AML-193 (cell line): ENCODE data around the gene UGT2A3.

Experiments used
- DNase-seq, 2 experiments: peaks; one replicate each; lab custom pipeline; 2025; lab: John Stamatoyannopoulos, UW

Gene UGT2A3

DNA sequence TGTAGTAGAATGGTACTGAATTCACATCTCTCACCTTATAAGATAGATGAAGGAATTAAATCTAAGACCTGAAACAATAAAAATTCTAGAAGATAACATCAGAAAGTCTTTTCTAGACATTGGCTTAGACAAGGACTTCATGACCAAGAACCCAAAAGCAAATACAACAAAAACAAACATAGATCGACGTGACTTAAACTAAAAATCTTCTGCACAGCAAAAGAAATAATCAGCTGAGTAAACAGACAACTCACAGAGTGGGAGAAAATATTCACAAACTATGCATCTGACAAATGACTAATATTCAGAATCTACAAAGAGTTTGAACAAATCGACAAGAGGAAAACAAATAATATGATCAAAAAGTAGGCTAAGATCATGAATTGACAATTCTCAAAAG, 38.8 kb downstream of the UGT2A3 start:
- no peak for DNase-seq

DNA sequence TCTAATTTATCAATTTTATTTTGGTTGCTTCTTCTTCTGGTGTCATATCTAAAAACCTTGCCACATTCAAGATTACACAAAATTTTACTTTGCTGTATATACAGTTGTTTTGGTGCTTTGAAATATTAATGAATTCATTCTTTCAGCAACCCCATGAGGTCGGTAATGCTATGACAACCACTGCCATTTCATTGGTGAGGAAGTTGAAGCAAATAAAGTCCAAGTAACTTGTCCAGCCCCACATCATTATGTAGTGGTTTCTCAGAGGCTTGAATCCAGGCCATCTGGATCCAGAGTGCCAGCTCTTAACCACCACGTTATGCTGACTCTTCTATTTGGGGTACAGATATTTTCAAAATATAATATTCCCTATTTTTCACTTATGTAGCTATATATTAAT, 42.2 kb downstream of the UGT2A3 start:
- no peak for DNase-seq

DNA sequence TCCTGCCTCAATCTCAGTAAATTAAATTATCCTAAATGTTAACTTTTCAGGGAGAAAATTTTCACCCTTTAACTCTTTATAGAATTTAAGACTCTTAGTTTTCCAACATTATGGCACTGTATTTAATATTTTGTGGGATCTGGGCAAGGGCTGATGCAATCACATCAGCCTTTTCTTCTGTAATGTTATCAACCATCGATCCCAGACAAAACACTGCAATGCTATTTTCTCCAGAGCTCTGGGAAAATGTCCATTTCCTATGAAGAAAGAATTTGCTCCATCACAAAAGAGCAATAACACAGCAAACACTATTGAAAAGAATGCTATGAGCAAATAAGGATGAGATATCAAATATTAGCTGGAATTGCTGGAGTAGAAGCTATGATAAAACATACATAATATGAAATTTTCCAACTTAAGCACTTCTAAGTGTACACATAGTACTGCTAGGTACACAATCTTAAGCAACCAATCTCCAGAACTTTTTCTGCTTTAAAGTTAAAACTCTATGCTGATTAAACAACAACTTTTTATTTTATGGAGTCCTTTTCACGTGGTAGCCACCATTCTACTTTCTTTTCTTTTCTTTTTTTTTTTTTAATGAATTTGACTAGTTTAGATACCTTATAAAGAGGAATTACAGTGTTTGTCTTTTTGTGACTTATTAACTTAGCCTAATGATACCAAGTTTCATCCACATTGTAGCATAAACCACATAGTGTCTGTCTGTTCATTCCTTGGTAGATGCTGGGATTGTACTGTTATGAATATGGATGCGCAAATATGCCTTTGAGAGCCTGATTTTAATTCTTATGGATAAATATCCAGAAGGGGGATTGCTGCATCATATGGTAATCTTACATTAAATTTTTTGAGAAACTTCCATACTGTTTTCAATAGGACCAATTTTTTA, 43.6 kb downstream of the UGT2A3 start:
- DNase-seq = no peak

DNA sequence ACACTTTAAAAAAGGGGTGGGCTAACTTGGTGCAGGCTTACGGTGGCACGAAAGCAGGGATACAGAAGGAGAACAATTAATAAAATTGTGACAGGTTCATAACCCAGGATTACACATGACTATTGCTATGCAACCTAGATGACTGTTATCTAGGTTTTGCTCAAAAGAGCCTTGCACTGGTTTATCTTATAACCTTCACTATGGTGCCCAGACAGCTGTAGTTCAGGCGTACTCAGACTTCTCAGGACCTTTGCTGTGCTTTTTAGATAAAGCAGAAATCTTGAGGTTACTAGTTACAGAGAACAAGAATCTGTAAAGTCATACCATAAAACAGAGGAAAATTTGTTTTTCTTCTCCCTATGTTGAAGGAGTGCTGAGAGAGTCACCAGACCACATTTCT, 44.4 kb downstream of the UGT2A3 start:
- DNase-seq = no peak

DNA sequence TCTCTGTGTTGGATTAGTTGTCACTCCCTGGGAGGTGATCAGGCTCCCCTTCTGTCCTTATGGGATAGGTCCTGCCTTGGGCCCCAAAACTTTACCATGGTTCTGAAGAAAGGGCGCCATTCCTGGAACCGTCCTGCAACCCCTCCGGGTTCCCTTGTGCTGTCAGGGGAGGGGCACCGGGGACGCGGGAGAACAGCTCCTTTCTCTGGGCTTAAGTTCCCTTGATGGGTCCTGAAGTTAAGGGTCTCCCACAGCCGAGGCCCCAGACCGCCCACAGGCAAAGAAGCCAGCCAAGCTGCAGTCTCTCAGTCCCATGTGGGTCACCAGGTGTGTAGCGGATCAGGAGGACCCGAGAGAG, 44.8 kb downstream of the UGT2A3 start:
- no peak for DNase-seq

DNA sequence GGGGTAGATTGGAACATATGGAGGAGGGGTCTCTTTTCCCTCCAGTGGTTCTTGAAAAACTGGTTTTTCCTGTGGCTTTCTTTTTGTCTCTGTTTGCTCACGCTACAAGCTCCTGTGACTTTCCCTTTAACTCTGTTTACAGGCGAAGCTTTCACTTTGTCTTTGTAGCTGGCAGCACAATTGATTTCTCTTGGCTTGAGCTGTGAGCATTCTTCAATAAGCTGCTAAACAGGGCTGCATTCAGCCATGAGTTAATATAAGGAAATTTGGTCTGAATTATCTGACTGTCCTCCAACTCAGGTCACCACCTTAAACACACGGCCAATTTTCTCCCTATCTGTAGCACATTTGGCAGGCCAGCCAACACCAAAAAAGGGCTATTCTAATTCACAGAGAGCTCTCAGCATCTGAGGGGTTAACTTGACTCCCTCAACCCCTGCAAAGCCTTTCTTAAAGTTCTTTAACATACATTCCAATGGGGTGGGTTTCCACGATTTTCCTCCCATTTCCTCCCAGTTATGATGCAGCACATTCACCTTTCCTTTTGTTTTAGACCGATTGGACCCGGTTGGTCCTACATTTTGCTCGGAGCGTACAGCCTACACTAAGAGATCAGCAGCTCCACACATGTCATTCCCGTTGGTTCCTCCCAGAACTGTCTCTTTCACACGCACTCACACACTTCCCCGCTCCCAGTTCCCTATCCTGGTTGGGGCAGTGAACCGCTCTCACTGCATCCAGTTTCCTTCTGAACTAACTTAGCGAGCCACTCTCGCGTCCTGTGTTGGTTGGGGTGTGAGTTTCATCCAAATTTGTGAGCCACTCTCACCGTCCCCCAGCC, 45.4 kb downstream of the UGT2A3 start:
- DNase-seq = no peak

DNA sequence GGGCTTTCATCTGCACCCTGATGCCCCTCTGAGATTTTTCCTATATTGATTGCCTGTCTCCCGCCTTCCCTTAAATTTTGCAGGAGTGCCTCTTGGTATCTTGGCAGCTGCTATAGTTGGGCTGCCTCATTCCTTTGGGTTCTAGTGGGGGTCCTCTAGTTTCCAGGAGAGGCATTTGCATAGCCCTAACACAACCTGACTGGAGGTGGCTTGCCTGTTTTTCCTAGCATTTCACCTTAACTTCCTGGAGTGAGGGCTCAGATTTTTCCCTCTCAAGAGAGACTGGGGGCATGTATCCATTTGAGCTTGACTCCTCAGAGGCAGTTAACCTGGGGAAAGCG, 46.0 kb downstream of the UGT2A3 start:
- DNase-seq = no peak

DNA sequence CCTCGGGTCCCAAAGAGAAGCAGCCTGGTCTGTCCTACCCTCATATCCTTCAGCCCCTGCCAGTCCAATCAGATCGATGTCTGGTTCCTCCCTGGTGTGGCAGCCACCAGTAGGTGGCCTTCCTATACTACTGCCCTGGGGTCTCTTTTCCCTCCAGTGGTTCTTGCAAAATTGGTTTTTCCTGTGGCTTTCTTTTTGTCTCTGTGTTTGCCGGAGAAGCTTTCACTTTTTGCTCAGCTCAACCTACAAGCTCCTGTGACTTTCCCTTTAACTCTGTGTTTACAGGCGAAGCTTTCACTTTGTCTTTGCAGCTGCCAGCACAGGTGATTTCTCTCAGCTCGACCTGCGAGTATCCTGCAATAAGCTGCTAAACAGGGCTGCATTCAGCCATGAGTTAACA, 46.8 kb downstream of the UGT2A3 start:
- DNase-seq = no peak

DNA sequence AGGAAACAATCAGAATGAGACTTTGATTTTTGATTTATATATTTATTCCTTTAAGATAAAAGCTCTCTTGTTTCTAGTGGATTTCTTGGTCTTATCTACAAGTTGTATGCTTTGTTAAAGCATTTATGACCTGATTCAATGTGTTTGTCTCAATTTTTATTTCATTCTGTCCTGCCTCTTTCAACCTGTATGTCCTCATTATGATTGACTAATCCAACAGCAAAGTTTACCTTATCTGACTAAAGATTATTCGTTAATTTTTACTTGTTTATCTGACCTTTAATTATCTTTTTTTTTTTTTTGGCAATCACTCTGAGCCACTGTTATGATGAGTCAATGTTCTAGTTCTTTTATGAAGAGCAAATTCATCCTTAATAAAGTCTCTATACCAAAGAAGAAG, 54.9 kb downstream of the UGT2A3 start:
- no peak for DNase-seq

DNA sequence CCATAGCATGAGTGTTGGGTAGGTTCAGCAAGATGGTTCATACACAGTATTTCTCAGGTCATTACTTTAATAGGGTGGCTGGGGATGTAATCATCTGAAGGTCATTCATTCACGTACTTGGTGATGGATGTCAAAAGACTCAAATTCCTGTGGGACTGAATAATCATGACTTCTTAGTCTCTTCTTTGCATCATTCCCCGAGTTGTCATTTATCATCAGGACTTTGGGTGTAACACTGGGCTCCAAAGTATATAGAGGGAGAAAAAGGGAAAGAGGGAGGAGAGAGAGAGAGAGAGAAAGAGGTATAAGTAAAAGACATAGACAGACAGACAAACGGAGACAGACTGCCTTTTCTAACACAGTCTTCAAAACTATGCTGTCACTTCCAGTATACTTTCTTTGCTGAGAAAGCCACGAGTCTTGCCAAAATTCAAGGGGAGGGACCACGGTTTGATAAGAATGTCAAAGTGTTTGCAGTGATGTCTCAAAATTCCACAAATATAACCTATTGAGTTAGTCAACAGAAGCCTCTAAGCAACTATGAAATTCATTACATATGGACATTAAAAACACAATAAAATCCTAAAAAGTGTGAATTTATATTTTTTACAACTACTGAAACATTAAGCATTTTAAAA, 55.9 kb downstream of the UGT2A3 start:
- no peak for DNase-seq

DNA sequence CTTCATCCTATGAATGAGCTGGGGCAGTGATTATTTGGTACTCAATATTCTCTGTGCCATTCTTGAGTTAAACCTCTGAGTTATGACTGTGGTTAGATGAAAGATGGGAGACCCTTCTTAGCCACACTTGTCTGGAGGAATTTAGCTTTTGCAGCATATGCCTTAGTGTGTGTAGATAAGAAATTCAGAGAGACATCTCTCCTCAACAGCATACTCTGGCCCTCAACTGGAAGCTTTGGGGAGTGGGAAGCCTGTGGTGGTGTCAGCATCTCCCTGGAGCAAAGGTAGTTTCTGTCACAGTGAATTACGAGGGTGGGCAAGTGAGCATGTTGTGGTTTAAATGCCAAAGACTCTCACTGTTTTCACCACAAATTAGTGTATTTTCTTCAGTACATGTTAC, 58.7 kb downstream of the UGT2A3 start:
- DNase-seq = no peak

DNA sequence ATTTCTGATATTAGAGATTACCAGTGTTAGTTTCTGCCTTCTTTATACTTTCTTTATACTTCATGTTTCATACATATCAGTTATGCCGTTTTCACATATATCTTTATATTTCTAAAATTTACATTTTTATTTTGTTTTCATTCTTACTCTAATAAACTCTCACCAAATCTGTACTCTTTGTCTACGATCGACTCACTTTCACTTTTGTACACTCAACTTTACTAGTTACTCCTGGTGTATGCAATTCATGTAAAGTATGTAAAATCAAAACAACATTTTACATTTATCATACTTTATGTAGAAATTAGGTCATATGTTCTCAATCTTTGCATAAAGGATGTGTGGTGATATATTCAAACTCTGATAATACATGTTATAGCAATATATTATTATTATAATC, 59.9 kb downstream of the UGT2A3 start:
- DNase-seq = no peak

DNA sequence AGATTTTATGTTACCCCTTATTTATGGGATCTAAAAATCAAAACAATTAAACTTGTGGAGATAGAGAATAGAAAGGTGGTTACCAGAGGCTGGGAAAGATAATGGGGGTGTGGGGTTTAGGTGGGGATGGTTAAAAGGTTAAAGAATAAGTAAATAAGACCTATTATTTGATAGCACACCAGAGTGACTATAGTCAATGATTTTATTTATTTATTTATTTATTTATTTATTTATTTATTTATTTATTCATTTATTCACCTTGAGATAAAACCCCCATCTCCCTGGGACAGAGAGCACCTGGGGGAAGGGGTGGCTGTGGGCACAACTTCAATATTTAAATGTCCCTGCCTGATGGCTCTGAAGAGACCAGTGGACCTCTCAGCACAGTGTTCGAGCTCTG, 66.1 kb downstream of the UGT2A3 start:
- DNase-seq = no peak

DNA sequence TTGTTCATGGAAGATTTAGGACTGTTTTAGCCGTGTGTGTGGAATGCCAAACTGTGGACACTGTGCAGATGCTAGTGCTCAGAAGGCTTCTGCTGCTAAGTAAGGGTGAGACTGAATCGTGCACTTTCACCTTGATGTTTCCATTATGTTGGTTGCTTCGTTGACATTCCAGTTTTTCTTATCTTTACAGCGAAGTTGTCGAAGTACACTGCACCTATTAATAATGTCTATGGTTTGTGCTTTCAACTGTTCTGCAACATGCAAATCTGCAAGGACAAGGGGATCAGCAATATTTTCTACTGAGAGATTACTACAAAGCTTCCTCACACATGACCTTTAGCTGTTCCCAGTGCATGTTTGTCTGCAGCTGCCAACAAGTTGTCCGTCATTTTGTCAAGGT, 67.7 kb downstream of the UGT2A3 start:
- no peak for DNase-seq
